ENCODE measurements around the gene PLEKHA5.

Gene PLEKHA5

GRCh38 chr12:19127270-19127669, 2.3 kb upstream of the PLEKHA5 start:
- DNase-seq (ENCODE audit: low read depth in 2 of 2): no peak

- DNase-seq (ENCODE audit: low read depth in 2 of 2): no peak
Observed at GRCh38 chr12:19128485-19128884, 1.0 kb upstream of the PLEKHA5 start.

- no peak for DNase-seq (ENCODE audit: low read depth in 2 of 2)
Observed at GRCh38 chr12:19129122-19129485, 429 bp upstream of the PLEKHA5 start.

GRCh38 chr12:19130224-19131024, 891 bp downstream of the PLEKHA5 start:
- no peak for DNase-seq (ENCODE audit: low read depth in 2 of 2)

- DNase-seq (ENCODE audit: low read depth in 2 of 2): no peak
Observed at GRCh38 chr12:19131025-19131444, 1.5 kb downstream of the PLEKHA5 start.

GRCh38 chr12:19138551-19138950, 9.0 kb downstream of the PLEKHA5 start:
- DNase-seq (ENCODE audit: low read depth in 2 of 2): no peak

- DNase-seq (ENCODE audit: low read depth in 2 of 2): no peak
Observed at GRCh38 chr12:19138956-19139355, 9.4 kb downstream of the PLEKHA5 start.

GRCh38 chr12:19139615-19140194, 10.2 kb downstream of the PLEKHA5 start:
- no peak for DNase-seq (ENCODE audit: low read depth in 2 of 2)

- DNase-seq (ENCODE audit: low read depth in 2 of 2): no peak
Observed at GRCh38 chr12:19140381-19141236, 11.1 kb downstream of the PLEKHA5 start.

- no peak for DNase-seq (ENCODE audit: low read depth in 2 of 2)
Observed at GRCh38 chr12:19142499-19142898, 13.0 kb downstream of the PLEKHA5 start.

GRCh38 chr12:19144287-19144686, 14.8 kb downstream of the PLEKHA5 start:
- no peak for DNase-seq (ENCODE audit: low read depth in 2 of 2)

- no peak for DNase-seq (ENCODE audit: low read depth in 2 of 2)
Observed at GRCh38 chr12:19144985-19145384, 15.5 kb downstream of the PLEKHA5 start.

GRCh38 chr12:19148860-19149259, 19.3 kb downstream of the PLEKHA5 start:
- no peak for DNase-seq (ENCODE audit: low read depth in 2 of 2)

GRCh38 chr12:19150273-19150900, 20.9 kb downstream of the PLEKHA5 start:
- no peak for DNase-seq (ENCODE audit: low read depth in 2 of 2)

- DNase-seq (ENCODE audit: low read depth in 2 of 2): no peak
Observed at GRCh38 chr12:19151298-19151697, 21.8 kb downstream of the PLEKHA5 start.

GRCh38 chr12:19153396-19153795, 23.9 kb downstream of the PLEKHA5 start:
- DNase-seq (ENCODE audit: low read depth in 2 of 2): no peak

GRCh38 chr12:19154686-19155085, 25.2 kb downstream of the PLEKHA5 start:
- DNase-seq (ENCODE audit: low read depth in 2 of 2): no peak

- no peak for DNase-seq (ENCODE audit: low read depth in 2 of 2)
Observed at GRCh38 chr12:19155981-19156734, 26.6 kb downstream of the PLEKHA5 start.

GRCh38 chr12:19158923-19159322, 29.4 kb downstream of the PLEKHA5 start:
- DNase-seq (ENCODE audit: low read depth in 2 of 2): no peak

GRCh38 chr12:19161216-19161615, 31.7 kb downstream of the PLEKHA5 start:
- no peak for DNase-seq (ENCODE audit: low read depth in 2 of 2)

- DNase-seq (ENCODE audit: low read depth in 2 of 2): no peak
Observed at GRCh38 chr12:19165451-19165850, 35.9 kb downstream of the PLEKHA5 start.

All from fibroblast of skin of left biceps (primary cell).